GM19035 (cell line): ENCODE data around the gene DNAH2.

Experiments
- ATAC-seq: cut with Tn5 transposase; IDR thresholded peaks from one replicate; pipeline ENCODE4 v1.9.1; 2021; ENCODE audit not compliant: unreplicated experiment

Gene DNAH2

DNA sequence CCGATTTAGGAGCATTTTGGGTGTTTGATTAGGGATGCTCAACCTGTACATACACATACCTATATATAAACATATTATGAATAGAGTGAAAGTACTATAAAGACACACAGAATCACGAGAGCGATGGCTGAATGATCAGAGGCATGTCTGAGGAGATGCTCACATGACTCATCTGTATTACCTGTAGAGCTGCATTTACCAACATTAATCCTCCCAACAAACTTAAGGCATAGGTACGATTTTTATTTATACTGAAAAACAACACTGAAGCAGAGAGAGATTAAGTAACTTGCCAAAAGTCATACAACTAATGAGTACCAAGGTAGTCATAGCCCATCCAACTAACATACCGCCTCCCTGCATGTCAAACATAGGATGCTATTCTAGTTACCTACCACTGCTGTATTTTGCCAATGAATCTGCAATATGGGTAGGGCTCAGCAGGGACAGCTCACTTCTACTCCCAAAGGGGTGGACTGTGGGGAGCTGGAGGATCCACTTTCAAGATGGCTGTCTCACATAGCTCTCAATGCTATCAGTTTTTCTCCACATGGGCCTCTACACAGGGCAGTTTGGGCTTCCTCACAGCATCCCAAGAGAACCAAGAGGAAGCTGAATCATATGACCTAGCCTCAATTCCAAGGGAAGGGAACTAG is 147.6 kb downstream of the DNAH2 start:
- ATAC-seq = no peak

- ATAC-seq = no peak
Observed at GRCh38 chr17:7867881-7868329, 150.4 kb downstream of the DNAH2 start.

DNA sequence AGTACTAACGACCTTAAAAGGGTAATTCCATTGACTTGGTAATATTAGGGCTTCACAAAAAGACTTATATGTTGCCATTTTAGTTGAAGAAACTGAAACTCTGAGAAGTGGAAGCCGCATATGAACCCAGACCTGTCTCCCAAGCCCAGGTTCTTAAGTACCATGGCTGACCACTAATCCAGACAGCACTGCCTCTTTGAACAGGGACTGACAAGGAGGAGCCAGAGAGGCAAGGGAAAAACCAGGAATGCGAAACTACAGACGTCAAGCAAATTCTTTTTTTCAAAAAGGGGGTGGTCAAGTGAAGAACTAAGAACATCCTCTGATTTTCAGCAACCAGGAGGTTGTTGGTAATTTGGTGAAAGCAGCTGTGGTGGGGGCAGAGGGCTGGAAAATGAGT is 155.5 kb downstream of the DNAH2 start:
- ATAC-seq = no peak

DNA sequence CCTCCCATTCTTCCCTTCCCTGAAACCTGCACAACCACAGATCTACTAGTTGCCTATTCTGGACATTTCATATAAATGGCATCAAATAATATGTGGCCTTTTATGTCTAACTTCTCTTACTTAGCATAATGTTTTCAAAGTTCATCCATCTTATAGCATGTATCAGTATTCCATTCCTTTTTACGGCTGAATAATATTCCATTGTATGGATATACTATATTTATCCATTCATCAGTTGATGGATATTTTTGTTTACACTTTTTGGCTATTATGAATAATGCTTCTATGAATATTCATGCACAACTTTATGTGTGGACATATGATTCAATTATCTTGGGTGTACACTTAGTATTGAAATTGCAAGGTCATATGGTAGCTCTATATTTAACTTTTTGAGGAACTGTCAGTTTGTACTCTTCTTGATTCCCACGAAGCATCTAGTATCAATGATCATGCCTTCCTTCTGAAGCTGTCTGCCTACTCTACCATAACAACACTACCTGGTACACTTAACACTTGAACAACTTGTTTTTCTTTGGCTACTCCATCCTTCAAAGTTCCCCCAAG is 158.3 kb downstream of the DNAH2 start:
- no peak for ATAC-seq

DNA sequence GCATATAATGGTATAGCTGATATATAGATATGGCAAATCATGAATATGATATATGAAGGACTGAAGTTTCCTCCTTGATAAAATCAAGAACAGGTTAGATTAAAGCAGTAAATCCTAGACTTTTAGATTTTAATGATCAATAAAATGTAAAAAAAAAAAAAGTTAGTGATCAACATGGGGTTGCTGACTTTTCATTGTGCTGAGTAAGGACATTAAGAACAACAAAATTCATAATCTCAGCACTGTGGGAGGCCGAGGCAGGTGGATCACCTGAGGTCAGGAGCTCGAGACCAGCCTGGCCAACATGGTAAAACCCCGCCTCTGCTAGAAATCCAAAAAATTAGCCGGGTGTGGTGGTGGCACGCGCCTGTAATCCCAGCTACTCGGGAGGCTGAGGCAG is 160.7 kb downstream of the DNAH2 start:
- ATAC-seq = no peak

GRCh38 chr17:7880076-7880868 is 162.7 kb downstream of the DNAH2 start:
- no peak for ATAC-seq

GRCh38 chr17:7881276-7882054 is 163.9 kb downstream of the DNAH2 start:
- no peak for ATAC-seq

- ATAC-seq = no peak
Observed at GRCh38 chr17:7882068-7882467, 164.5 kb downstream of the DNAH2 start.

DNA sequence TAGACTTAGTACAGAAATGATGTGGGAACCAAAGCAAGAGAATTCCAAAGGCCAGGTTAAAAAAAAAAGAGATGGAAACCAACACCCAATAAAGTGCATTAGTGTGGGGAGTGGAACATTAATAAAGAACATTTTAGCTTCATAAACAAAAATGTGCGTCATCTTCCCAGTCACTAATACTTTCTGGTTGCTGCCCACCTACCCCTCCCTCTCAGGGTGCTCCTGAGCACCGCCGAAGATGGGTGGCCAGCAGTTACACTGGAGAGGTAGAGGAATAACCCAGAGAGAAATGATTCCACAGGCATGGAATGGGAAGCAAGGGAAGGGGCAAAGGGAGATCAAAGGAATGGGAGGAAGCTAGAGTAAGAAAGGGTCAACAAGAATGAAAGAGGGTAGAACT is 165.1 kb downstream of the DNAH2 start:
- no peak for ATAC-seq
